HG03095 (cell line): Measurements from ENCODE around the gene P3H2.

Experiments used
- ATAC-seq: cut with Tn5 transposase; IDR thresholded peaks from one replicate; pipeline ENCODE4 v1.9.1; 2021; ENCODE audit warnings: moderate library complexity; ENCODE audit not compliant: unreplicated experiment

Gene P3H2

DNA sequence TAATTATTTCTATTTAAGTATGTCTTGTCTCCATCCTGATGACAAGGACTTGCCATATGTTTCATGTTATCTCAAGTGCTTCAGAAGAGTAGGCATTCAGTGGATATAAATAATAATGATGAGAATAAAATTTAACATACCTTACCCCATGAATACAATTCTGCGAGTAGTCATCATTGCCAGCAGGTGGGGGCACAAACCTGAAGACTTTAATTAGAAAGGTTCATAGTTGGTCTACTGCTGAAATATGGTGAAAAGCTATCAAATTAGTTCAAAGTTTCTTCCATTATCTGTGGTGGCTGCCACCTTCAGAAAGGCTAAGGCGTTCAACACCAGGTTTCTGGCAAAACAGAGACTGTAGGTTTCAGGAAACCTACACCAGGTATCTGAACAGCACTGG lies 100.9 kb downstream of the P3H2 start:
- ATAC-seq: no peak

DNA sequence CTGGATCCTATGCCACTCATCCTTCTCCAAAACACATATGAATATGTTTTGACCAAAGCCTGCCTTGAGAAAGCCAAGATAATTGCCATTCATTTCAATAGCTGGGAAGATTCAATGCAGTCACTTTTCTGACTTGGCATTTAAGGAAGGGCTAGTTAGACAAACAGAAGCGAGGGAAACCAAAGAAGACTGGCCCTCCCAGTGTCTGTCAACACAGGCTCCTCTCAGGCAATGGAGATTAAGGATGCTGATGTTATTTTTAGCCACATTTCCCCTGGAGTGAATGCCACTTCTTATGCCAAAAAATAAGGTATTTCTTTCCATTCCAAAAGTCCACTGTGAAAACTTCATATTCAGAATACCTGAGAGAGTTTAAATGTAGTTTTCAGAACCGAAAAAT lies 101.7 kb downstream of the P3H2 start:
- ATAC-seq: no peak

DNA sequence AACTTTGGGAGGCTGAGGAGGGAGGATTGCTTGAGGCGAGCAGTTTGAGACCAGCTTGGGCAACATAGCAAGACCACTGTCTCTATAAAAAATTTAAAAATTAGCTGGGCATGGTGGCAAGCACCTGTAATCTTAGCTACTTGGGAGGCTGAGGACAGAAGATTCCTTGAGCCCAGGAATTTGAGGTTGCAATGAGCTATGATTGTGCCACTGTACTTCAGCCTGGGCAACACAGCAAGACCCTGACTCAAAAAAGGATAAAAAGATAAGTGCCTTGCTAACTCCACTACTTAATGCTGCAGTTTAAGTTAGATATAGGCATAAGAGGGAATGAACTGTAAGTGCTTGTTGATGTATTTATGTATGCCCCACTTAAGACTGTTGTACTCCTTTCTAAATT lies 102.2 kb downstream of the P3H2 start:
- no peak for ATAC-seq

DNA sequence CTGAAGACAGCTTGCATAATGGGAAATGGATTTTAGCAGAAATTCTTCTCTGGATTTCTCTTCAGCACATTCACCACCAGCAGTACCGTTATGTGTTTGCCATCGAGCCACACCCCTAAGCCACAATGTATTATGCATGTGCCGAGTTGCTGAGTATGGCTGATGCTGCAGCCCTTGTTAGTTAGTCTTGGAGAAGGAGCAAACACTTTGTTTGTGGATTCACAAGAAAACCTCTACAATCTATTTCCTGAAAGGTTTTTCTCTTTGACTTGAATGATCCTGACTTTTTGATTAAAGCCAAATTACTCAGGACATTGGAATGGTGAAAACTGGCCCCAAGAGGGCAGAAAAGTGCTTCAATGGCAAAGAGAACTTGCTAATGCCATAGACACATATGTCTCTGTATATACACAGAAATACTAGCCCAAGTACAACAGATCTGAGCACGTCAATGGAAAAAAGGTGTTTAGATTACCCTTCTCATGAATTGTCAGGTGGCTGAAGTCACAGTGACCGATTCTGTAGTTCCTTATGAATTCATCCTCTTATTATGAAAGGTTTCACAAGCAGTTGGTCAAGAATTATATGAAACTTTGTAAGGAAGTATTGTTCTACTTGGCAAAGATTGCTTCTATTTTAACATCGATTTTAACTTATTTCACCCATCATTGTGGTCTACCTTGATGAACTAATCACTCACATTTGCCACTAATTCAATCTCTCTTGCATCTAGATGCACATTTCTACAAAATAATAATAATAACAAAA lies 103.0 kb downstream of the P3H2 start:
- ATAC-seq: no peak

DNA sequence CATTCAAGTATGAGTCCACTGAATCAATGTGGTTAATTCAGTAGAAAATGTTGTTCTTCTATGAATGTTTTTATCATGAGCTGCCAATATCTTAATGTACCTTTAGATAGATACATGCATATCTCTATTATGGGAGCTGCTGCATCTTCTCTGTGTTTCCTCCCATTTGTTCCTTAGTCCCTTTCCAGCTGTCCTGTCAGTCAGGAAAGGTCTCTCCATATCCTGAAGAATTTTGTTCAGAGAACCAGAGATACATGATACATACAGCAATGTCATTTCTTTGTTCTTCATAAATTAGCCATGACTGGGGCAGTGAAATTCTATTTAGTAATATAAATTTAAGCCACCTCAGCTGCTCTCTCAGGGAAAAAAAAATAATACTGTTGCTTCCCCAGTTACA lies 103.7 kb downstream of the P3H2 start:
- ATAC-seq: no peak

DNA sequence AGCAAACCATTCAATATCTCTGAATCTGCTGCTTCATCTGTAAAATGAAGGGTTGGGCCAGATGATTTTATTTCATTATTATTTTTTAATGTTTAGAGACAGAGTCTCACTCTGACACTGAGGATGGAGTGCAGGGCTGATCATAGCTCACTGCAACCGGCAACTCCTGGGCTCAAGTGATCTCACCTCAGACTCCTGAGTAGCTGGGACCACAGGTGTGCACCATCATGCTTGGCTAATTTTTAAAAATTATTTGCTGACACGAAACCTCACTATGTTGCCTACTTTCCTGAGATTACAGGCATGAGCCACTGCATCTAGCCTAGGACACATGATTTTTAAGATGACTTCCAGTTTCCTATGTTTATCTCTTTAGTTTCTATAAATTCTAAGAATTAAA lies 105.8 kb downstream of the P3H2 start:
- no peak for ATAC-seq

DNA sequence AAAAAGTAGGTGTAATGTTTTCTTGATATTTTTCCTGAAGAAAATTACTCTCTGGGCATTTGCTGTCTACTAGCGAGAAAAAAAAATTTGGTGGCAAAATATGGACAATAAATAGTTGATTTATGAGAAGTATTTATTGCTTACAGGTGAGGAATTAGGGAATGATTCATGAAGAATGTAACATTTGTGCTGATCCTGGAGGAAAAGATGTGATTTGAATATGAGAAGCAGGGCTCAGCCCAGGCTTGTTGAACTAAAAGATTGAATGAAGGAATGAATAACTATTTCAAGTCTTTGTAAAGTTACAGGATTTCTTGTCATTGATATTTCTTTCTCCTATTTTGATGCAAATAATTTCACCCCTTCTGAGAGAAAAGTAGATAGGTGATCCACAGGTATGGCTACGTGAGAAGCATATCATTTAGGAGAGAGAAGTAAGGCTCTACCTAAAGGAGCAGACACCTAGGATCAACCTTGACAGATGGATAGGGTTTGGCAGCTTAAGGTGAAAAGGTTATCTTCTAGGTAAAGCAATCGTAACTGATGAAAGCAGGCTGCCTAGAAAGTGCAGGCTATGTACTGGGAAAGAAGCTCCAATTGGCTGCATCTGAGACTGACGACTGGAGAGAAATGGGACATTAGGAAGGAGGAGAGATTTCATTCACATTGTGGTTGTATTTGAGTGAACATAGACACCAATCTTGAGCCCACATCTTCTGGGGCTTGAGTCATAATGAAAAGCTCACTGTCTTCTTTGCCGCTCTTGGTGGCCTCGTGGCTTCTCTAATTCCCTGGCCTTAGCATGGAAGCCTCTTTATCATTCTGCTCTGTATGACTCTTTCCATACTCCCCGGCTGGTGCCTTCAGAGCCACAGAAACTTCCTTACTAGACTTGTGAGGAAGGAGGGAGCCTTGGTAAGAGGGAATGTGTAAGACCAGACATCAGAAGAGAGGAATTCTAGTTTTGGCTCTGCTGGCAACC lies 106.5 kb downstream of the P3H2 start:
- ATAC-seq: peak; percentile 47

DNA sequence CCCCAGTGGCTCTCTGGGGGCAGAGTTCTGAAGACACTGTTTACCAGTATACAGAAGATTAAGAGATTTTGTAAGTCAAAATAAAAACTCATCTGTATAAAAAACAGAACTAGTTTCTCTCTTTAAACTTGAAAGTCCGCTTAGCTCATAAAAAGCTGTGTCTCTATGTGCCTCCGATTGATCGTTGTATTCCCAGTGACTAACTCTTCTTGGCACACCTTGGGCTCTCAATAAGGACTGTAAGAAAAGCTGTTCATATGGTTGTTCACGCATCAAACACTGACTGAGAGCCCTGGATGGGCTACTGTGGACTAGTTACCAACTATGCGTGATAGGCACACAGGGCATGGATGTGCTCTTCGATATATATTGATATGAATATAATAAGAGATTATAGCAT lies 107.9 kb downstream of the P3H2 start:
- ATAC-seq: no peak

DNA sequence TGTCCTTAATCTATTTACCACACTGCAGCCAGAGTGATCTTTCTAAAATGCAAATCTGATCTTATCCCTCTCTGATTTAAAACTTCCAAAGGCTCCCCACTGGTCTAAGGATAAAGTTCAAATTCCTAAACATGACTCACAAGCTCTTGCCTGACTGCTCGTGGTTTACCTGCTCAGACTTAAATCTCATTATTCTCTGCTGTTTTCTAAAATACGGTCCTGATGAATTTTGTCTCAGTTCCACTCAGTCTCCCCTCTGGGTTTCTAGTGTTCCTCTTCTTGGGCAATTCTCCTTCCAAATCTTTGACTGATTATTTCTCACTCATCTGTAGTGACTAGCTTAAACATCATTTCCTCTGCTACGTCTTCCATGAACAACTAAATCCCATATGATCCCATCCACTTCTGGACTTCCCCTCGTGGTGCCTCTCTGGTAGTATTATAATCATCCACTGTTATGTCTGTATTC lies 108.3 kb downstream of the P3H2 start:
- ATAC-seq: no peak

DNA sequence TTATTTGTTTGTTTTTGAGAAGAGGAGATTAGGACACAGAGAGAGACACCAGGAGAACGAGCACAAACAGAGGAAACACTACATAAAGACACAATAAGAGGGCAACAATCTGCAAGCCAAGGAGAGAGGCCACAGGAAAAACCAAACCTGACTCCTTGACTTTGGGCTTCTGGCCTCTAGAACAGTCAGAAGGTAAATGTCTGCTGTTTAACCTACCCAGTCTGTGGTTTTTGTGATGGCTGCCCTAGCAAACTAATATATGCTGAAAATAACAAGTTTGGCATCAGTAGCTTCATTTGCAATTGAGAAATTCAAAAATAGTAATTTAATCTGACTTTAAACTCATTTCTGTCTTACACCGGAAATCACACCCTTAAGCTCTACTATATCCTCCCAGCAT lies 110.2 kb downstream of the P3H2 start:
- ATAC-seq: no peak

DNA sequence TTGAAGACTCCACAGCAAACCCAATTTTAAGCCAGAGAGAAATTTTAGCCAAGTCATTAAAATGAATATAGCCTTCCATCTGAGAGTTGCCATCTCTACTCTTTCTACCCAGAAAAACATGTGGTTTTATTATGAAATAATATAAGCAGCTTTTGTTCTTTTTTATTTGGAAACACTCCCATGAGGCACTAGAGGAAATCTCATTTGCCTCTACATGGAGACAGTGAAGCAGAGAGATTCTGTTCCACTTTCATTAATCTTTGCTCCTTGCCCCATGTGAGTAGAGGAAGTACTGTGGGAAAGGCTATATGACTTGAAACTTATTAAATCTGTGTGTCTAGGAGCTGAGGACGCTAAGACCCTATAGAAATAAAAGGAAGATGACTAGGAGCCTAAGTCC lies 111.1 kb downstream of the P3H2 start:
- ATAC-seq: no peak

DNA sequence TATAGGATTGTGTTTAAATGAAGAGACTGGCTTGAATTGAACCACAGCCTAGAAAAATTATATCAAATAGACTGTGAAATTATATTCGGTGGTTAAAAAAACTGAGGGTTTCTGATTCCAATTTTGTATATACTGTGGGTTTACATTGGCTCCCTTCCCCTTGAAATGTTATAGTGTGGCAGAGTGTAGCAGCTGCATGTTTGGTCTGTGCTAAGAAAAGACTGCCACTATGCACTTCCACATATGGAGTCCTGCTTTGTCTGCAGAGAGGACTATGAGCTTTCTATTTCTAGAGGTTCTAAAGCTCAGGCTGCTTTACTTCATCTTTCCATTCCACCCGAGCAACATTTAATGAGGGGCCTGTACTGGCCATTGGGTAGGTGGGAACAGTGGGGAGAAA lies 112.3 kb downstream of the P3H2 start:
- ATAC-seq: no peak

DNA sequence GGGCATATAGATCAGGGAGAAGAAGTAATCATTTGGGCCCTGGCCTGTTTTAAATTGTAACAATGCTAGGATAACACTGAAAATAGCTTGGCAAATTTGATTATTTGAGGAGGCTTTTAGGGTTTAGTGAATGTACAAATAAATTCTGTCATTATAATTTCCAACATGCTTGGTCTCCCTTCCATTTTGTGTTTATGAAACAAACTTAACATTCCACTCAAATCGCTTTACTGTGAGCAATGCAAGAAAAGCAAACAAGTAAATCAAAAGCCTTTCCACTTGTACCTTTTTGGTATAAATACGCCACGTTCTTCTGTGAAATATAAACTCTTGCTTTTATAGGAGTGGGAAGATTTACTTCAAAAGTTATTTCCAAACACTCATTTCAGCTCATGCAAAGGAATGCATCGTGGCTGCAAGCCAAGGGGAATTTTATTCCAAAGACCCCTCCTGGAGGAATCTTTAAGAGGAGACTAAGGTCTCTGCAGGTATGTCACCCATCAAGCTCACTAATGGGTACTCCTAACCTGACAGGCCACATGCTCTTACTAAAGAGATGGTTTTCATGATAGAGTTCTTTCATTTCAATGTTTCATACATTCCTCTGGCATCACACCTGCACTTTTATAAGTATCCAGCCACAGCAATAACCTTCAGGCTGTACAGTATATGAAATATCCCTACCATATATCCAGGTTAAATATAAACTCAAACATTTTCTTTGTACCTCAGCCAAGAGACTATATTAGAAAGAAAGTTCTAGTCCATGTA lies 115.2 kb downstream of the P3H2 start:
- ATAC-seq: no peak

DNA sequence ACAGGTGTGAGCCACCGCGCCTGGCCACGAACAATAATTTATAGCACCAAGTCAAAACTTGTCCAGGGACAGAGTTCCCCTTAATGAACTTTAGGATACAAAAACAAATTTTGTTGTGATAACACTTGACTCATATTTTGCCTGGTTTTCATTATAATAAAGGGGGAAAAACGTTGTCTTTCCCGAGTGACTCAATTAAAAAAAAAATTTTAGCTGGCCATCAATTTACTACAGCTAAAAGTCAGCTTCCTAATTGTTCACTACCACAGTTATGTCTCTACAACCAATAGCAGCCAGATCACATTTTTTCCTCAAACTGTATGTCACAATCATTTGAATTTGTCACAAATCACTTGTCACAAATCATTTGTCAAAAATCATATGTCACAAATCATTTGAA lies 116.0 kb downstream of the P3H2 start:
- no peak for ATAC-seq

DNA sequence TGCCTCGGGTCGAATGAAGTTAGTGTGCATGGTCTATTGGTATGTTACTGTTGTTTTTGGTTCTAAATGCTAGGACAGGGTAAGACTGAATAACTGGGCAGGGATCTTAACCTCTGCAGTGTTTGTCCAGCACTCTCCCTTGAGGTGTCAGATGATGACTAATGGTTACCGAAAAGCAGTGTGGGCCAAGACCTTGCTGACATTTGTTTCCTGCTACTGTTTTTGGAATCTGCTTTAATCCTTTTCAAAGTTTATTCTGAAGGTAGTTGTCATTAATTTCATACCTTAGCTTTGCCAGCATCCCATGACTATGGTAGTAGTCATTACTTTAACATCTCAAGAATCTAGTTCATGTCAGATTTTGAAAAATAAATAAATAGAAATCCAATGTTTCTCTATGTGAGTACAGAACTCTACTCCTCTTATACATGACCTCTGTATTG lies 117.0 kb downstream of the P3H2 start:
- ATAC-seq: no peak

DNA sequence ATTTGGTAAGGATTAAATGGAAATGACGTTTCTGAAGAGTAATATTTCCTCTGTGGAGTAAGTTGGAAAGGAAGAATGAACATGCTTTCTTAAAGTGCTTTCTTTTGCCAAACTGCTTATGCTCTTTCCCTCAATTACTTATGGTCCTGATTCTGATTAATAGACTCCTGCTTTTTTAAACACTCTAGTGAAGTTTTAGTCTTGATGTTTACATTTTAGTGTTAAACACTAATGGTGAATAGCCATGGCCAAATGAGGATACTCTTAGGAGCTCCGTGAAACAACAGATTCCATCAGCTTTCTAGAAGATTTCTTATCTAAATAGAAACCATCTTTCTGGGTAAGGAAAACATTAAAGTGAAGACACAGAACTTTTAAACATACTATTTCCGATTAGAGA lies 117.6 kb downstream of the P3H2 start:
- no peak for ATAC-seq

DNA sequence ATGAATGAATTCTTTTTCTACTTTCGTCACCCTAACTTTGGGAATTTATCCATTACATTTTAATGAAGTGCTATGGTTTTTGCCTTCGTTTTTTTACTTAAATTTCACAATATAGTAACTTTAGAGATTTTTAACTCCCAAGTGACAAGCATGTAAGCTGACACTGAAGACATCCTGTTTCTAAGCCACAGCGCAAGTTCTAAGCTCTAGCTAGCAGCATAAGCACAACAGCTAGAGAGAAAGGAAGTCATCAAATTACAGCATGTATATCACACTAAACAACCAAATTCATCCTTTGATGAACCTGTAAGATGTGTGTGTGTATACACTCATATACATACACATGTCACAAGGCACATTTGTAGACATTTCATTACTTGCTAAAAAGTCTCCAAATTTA lies 119.3 kb downstream of the P3H2 start:
- no peak for ATAC-seq

DNA sequence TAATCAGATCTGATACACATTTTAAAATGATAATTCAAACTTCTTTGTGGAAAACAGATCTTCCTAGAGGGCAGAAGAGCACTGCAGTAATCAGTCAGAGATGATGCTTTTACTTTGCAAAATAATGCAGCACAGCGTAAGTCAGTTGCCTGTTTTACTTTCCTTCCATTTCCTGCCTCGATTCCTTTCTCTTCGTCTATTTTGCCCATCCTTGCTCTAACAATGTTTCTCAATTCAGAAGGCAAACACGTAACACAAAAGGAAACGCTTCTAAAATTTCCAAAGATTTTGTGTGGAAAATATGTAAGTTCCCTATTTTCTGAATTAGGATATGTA lies 119.9 kb downstream of the P3H2 start:
- no peak for ATAC-seq

DNA sequence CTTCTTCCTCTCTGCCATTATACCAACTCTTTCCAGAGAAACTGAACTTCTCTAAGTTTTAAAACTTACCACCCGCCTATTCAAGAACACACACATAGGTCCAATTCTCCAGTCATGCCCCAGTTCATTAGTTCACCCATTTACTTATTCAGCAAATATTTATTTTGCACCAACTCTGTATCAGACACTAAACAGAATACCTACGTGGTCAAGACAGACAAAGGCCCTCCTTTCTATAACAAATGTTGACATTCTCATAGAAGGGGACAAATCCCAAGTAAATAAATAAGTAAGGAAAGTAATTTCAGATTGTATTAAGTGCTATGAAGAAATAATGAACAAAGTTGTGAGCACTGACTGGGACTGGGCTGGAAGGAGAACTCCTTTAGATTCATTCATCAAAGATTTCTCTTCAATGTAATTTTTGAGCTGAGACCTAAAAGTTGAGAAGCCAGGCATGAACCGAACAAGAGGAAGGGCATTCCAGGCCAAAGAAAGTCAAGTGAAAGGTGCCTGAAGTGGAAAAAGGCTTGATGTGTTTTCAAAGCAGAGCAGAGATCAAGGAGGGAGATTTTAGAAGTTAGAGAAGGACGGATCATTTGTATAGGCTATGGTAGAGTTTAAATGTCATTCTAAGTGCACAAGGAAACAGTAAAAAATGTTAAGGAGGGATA lies 120.4 kb downstream of the P3H2 start:
- no peak for ATAC-seq

DNA sequence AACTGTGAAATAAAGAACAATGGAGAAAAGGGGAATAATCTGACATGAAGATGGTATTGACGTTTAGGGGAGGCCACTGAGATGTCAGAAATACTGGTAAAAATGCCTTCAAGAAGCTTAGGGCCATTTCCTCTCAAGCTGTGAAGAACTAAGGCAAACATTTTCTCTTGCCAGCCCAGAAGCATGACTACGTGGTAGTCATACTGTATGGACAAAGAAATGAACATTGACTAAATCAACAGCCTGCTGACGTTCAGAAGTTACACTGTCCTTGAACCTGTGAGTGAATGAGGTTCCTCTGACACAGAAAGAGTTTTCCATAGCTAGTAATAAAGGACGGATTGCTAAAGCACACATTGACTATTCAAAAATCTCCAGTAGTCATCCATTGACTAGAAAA lies 121.0 kb downstream of the P3H2 start:
- ATAC-seq: no peak

DNA sequence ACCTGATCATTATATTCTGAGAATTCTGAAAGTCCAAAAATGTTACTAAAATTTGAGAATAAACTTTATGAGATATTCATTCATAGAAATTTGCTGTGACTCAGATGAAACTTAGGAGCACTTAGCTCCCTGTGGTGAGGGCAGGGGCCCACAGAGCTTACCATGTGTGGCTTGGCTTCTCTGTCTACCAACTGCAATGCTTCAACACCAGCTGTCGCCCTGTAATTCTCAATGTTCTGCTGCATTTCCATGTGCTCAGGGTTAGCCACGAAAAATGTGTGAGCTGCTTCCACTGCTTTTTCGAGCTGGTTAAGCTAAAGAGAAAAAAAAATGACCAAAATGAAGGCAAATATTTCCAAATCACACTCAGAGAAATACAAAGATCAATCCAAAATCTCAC lies 125.6 kb downstream of the P3H2 start:
- ATAC-seq: no peak
